Cortex of kidney (tissue), 1 donor: ENCODE data around the gene KCNIP1.

Experiments
- DNase-seq: peaks from one replicate; lab custom pipeline; 2025; lab: John Stamatoyannopoulos, UW

Gene KCNIP1

GRCh38 chr5:170782438-170782837, 278.6 kb downstream of the KCNIP1 start:
- no peak for DNase-seq

GRCh38 chr5:170783498-170784247, 279.9 kb downstream of the KCNIP1 start, which contains the start of gene GABRP:
TSS of gene GABRP (plus strand) at chr5:170783725. CDS start at chr5:170788616, 4,891 bp downstream.
- DNase-seq, result no peak

GRCh38 chr5:170785416-170785815, 281.6 kb downstream of the KCNIP1 start:
- DNase-seq, result no peak
